SKM-1 (cell line): ENCODE measurements around the gene S100A8.
"Not testable (repeated sequence)": the region's sequence is repeated elsewhere in the genome, so short reads cannot be mapped to it uniquely, and the experiment has no call there.

ENCODE experiments used
- DNase-seq: peaks from one replicate; lab custom pipeline; 2025; ENCODE audit not compliant: unreplicated experiment; lab: John Stamatoyannopoulos, UW

Gene S100A8

GRCh38 chr1:153390938-153391710 lies at the start of gene S100A8:
Gene S100A8, minus strand, starts transcription at chr1:153391073. Its CDS starts 538 bp downstream, at chr1:153390535.
- peak; percentile 96 for DNase-seq

- no peak for DNase-seq
Measured at GRCh38 chr1:153439273-153439672, 48.4 kb upstream of the S100A8 start.

DNA sequence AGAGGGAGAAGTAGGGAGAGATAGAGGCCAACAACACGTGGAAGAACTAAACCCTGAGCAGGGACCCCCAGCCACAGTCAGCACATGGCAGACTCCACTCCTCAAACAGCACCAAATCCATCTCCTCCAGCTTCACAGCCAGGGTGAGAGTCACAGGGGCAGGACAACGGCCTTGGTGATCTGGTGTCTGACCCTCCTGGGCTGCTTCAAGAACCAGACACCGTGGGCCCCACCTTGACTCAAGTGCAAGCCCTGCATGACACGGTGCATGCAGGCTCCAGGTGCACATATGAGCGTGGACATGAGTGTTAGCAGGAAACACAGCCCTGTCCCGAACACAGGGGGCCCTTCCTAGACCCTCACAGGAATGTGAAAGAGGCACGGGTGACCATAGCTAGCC lies 47.7 kb upstream of the S100A8 start:
- DNase-seq: no peak

DNA sequence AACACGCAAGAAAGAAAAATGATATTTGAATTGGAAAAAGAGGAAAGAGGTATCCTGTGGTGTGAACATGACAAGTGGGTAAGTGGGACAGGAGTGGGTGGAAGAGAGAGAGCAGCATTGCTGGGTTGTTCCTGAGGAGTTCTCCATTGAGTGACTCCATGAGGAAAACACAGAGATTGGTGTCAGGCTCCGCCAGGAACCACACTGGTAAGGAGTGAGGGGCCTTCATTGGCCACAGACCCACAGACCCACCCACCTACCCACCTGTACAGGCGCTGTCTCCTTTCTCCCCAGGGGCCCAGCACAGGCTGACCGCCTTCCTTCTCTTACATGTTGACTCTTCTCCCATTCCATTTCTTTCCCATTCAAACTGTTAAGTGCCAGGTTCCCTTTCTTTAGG lies 46.4 kb upstream of the S100A8 start:
- no peak for DNase-seq

- DNase-seq: no peak
Measured at GRCh38 chr1:153434746-153435455, 44.0 kb upstream of the S100A8 start.

DNA sequence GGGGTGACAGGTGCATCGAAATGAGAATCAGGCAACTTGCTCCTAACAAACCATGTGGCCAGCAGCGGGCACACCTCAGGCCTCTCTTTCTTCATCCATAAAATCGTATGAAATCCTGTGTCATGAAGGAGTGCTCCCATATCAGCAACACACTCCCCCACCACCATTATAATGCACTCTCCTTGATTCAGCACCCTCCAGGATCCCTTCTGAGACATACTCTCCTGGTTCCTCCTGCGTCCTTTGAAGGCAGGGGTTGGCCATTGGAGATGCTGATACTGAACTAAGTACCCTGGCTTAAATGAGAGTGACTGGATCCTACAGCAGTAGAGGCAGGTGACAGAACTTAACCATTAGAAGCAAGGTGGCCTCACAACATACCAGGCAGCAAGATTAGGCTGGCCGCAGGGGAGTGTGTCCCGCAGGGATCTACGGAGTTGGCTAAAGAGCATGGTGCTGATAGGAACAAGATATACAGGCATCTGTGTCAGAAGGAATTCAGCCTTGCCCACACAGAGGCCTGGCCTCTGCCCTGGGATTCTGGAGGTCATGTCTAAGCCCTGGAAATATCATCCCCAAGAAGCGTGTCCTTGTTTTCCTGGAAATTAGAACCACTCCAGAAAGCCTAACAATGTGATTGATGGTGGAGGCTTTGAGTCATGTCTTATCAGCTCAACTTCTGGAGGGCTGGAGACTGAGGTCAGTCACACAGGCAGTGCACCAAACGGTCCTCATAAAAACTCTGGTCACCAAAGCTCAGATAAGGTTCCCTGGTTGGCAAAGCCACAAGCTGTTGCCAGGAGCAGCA lies 42.2 kb upstream of the S100A8 start:
- no peak for DNase-seq

GRCh38 chr1:153431928-153432327 lies 41.1 kb upstream of the S100A8 start:
- no peak for DNase-seq

DNA sequence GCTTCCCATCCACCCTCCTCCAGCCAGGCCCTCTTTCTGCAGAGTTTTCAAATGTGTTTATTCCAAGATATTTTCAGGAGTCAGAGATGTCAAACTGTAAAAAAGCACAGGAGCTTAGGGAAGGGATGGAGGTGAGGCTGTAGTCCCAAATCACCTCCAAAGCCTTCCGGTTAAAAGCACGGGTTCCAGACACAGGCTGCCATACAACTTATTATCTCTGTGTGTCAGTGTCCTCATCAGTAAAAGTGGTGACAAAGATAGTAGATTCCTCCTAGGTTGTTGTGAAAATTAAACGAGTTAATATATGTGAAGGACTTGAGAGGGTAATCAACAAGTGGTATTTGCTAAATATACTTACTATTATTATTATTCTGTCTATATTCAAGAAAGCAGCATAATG lies 40.6 kb upstream of the S100A8 start:
- DNase-seq: no peak

DNA sequence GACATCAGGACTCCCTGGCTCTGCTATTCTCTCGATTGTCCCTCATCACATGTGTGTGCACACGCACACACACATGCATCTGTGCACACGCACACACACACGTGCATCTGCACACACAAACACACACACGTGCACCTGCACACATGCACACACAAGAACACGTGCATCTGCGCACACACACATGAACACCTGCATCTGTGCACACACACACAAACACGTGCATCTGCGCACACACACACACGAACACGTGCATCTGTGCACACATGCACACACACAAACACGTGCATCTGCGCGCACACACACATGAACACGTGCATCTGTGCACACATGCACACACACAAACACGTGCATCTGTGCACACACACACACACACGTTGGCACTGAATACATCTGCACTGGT lies 40.1 kb upstream of the S100A8 start:
- no peak for DNase-seq

DNA sequence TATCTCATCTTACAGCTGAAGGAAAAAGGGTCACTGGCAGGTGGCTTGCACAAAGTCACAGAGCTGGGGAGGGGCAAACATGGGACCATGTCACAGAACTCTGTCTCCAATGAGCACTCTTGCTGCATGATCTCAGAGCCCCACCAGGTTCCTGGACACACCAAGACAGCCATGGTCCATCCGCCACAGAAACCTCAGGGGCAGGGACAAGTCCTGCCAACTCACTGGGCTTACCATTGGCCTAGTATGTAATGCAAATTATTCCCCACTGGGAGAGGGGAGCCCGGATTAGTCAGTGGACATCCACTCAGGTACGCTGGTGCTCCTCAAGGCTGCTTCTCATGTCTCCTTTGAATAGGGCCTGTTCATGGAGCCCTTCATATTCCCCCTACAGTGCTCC lies 39.7 kb upstream of the S100A8 start:
- no peak for DNase-seq

- DNase-seq: no peak
Measured at GRCh38 chr1:153430166-153430553, 39.3 kb upstream of the S100A8 start.

- DNase-seq: no peak
Measured at GRCh38 chr1:153429266-153430165, 38.6 kb upstream of the S100A8 start.

GRCh38 chr1:153428791-153429190 lies 37.9 kb upstream of the S100A8 start:
- no peak for DNase-seq

- DNase-seq: no peak
Measured at GRCh38 chr1:153428073-153428638, 37.3 kb upstream of the S100A8 start.

- DNase-seq: no peak
Measured at GRCh38 chr1:153426809-153427208, 35.9 kb upstream of the S100A8 start.

- peak; percentile 14 for DNase-seq
Measured at GRCh38 chr1:153422450-153423068, 31.7 kb upstream of the S100A8 start.

DNA sequence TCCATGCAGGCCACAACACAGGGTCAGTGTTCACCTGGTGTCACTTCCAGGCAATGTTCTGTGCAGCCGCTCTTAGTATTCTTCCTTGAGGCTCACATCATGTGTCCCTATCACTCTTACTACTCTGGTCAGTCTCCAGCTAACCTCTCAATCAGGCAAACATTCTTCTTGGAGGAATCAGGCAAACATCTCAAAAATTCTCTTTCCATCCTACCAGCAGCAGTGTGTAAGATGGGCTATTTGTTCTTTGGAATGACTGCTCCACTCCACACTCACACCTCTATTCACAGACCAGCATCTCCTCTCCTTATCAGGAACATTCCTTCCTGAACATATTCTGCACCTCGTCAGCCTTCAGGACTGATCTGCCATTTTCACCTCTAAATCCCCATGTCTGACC lies 29.4 kb upstream of the S100A8 start:
- no peak for DNase-seq

GRCh38 chr1:153419436-153419793 lies 28.5 kb upstream of the S100A8 start:
- DNase-seq: not testable (repeated sequence)

DNA sequence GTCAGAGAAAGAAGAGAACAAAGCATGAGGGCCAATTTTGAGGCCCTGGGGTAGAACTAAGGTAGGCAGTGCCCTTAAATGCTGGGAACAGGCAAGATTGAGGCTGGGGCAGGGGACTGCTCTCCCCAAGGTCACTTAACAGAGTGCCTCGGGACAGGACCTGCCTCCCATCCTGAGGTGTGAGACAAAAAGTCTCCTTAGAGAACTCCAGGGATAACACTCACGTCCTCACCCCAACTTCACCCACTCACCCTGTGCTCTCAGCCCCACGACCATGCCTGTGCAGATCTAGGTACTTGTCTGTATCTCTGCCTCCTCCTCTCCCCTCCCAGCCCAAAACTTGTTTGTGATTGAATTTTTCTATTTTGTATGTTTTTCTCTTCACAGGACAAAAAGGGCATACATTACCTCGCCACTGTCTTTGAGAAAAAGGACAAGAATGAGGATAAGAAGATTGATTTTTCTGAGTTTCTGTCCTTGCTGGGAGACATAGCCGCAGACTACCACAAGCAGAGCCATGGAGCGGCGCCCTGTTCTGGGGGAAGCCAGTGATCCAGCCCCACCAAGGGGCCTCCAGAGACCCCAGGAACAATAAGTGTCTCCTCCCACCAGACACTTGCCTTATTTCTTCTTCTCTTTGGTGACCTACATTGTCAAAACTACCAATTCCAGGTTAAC lies 28.0 kb upstream of the S100A8 start:
- not testable (repeated sequence) for DNase-seq
